ENCODE results near the gene SMPX.

The SMPX gene

GRCh38 chrX:21715825-21716224, 42.1 kb downstream of the SMPX start:
- in situ Hi-C loops (cut with HindIII; ENCODE audit: low sequenced_read_pairs): no loop called here

- in situ Hi-C loops (cut with HindIII; ENCODE audit: low sequenced_read_pairs): no loop called here
Measured at GRCh38 chrX:21715337-21715736, 42.6 kb downstream of the SMPX start.

GRCh38 chrX:21711848-21712197, 46.1 kb downstream of the SMPX start:
- in situ Hi-C loops (cut with HindIII; ENCODE audit: low sequenced_read_pairs): no loop called here

GRCh38 chrX:21711129-21711847, 46.6 kb downstream of the SMPX start:
- in situ Hi-C loops (cut with HindIII; ENCODE audit: low sequenced_read_pairs): no loop called here

GRCh38 chrX:21708116-21708515, 49.8 kb downstream of the SMPX start:
- in situ Hi-C loops (cut with HindIII; ENCODE audit: low sequenced_read_pairs): no loop called here

GRCh38 chrX:21705225-21705624, 52.7 kb downstream of the SMPX start:
- in situ Hi-C loops (cut with HindIII; ENCODE audit: low sequenced_read_pairs): no loop called here

GRCh38 chrX:21702725-21703124, 55.2 kb downstream of the SMPX start:
- in situ Hi-C loops (cut with HindIII; ENCODE audit: low sequenced_read_pairs): no loop called here

- in situ Hi-C loops (cut with HindIII; ENCODE audit: low sequenced_read_pairs): no loop called here
Measured at GRCh38 chrX:21700967-21701366, 56.9 kb downstream of the SMPX start.

- in situ Hi-C loops (cut with HindIII; ENCODE audit: low sequenced_read_pairs): no loop called here
Measured at GRCh38 chrX:21700275-21700674, 57.6 kb downstream of the SMPX start.

- in situ Hi-C loops (cut with HindIII; ENCODE audit: low sequenced_read_pairs): no loop called here
Measured at GRCh38 chrX:21699136-21699535, 58.8 kb downstream of the SMPX start.

GRCh38 chrX:21698272-21698671, 59.6 kb downstream of the SMPX start:
- in situ Hi-C loops (cut with HindIII; ENCODE audit: low sequenced_read_pairs): no loop called here

GRCh38 chrX:21691512-21692018, 66.4 kb downstream of the SMPX start:
- in situ Hi-C loops (cut with HindIII; ENCODE audit: low sequenced_read_pairs): no loop called here

- in situ Hi-C loops (cut with HindIII; ENCODE audit: low sequenced_read_pairs): no loop called here
Measured at GRCh38 chrX:21683941-21684340, 74.0 kb downstream of the SMPX start.

- in situ Hi-C loops (cut with HindIII; ENCODE audit: low sequenced_read_pairs): no loop called here
Measured at GRCh38 chrX:21678048-21678612, 79.8 kb downstream of the SMPX start.

- in situ Hi-C loops (cut with HindIII; ENCODE audit: low sequenced_read_pairs): no loop called here
Measured at GRCh38 chrX:21675931-21676330, 82.0 kb downstream of the SMPX start.

GRCh38 chrX:21674430-21675186, 83.3 kb downstream of the SMPX start:
- in situ Hi-C loops (cut with HindIII; ENCODE audit: low sequenced_read_pairs): no loop called here

- in situ Hi-C loops (cut with HindIII; ENCODE audit: low sequenced_read_pairs): no loop called here
Measured at GRCh38 chrX:21666679-21667078, 91.2 kb downstream of the SMPX start.

GRCh38 chrX:21666252-21666651, 91.7 kb downstream of the SMPX start:
- in situ Hi-C loops (cut with HindIII; ENCODE audit: low sequenced_read_pairs): no loop called here

- in situ Hi-C loops (cut with HindIII; ENCODE audit: low sequenced_read_pairs): no loop called here
Measured at GRCh38 chrX:21662761-21663160, 95.2 kb downstream of the SMPX start.

- in situ Hi-C loops (cut with HindIII; ENCODE audit: low sequenced_read_pairs): no loop called here
Measured at GRCh38 chrX:21661316-21661715, 96.6 kb downstream of the SMPX start.

GRCh38 chrX:21660156-21660555, 97.8 kb downstream of the SMPX start:
- in situ Hi-C loops (cut with HindIII; ENCODE audit: low sequenced_read_pairs): no loop called here

GRCh38 chrX:21659320-21659719, 98.6 kb downstream of the SMPX start:
- in situ Hi-C loops (cut with HindIII; ENCODE audit: low sequenced_read_pairs): no loop called here

All from endothelial cell of hepatic sinusoid (primary cell).